Activated naive CD4-positive, alpha-beta T cell treated with anti-CD3 and anti-CD28 coated beads, Interleukin-2, amount 10 ng/mL, durations not matched to agents 5 hours and 36 hours (primary cell): Measurements from ENCODE around the gene IFNL1. TPM values are rescaled to one million over a fixed set of nuclear protein-coding genes. Genes with fewer than 3 reads are reported as not detected.

ENCODE experiments used
- total RNA-seq, 2 experiments: library from RNA; stranded (reverse); gene quantifications; one replicate each; pipeline ENCODE4 v1.2.3, GENCODE V29; 2021

IFNL1 gene
- not detected for total RNA-seq

GRCh38 chr19:39296055-39296645 lies at the start of gene IFNL1:
TSS of gene IFNL1 (plus strand) at chr19:39296407. CDS start at chr19:39296422, 15 bp downstream.

GRCh38 chr19:39248806-39249205 lies 47.4 kb upstream of the IFNL1 start, which contains the start of gene IFNL4:
TSS of gene IFNL4 (minus strand) at chr19:39248856.

GRCh38 chr19:39268085-39268484 lies 28.1 kb upstream of the IFNL1 start, which contains the start of gene IFNL2:
TSS of gene IFNL2 (plus strand) at chr19:39268396. CDS start at chr19:39268569, 173 bp downstream.

GRCh38 chr19:39341719-39342604 lies 45.8 kb downstream of the IFNL1 start, which contains the start of gene SAMD4B:
TSS of gene SAMD4B (plus strand) at chr19:39342421. CDS start at chr19:39356894, 14,473 bp downstream.

Other genes with a start within 250 kb of the IFNL1 start
- not detected for gene ACP7, start 212.0 kb upstream of the IFNL1 start, total RNA-seq
- 10 to 100 TPM; 15.1 to 15.5 TPM for gene PAK4, start 170.6 kb upstream of the IFNL1 start, total RNA-seq
- not detected for gene NCCRP1, start 99.4 kb upstream of the IFNL1 start, total RNA-seq
- gene SYCN, start 92.1 kb upstream of the IFNL1 start, total RNA-seq, result not detected
- not detected for gene IFNL3, start 51.4 kb upstream of the IFNL1 start, total RNA-seq
- gene IFNL4, start 47.6 kb upstream of the IFNL1 start, total RNA-seq, result not detected
- not detected for gene IFNL2, start 28.0 kb upstream of the IFNL1 start, total RNA-seq
- gene LRFN1, start 24.5 kb downstream of the IFNL1 start, total RNA-seq, result 1 to 10 TPM; 6.8 to 7.0 TPM
- 100 to 1,000 TPM; 651 to 653 TPM for gene GMFG, start 39.6 kb downstream of the IFNL1 start, total RNA-seq
- 10 to 100 TPM; 42.0 to 45.7 TPM for gene SAMD4B, start 46.0 kb downstream of the IFNL1 start, total RNA-seq
- gene PAF1, start 94.7 kb downstream of the IFNL1 start, total RNA-seq, result 10 to 100 TPM; 37.1 to 38.1 TPM
- gene MED29, start 95.0 kb downstream of the IFNL1 start, total RNA-seq, result 10 to 100 TPM; 29.7 to 30.1 TPM
- gene ZFP36, start 110.4 kb downstream of the IFNL1 start, total RNA-seq, result 100 to 1,000 TPM; 112 to 120 TPM
- gene PLEKHG2, start 116.3 kb downstream of the IFNL1 start, total RNA-seq, result 10 to 100 TPM; 69.1 to 72.5 TPM
- 1,000 to 10,000 TPM; 3,249 to 3,348 TPM for gene RPS16, start 139.5 kb downstream of the IFNL1 start, total RNA-seq
- gene SUPT5H, start 149.2 kb downstream of the IFNL1 start, total RNA-seq, result 100 to 1,000 TPM; 145 to 151 TPM
- gene TIMM50, start 184.4 kb downstream of the IFNL1 start, total RNA-seq, result 10 to 100 TPM; 45.9 to 46.0 TPM
- gene DLL3, start 202.5 kb downstream of the IFNL1 start, total RNA-seq, result under 1 TPM; 0.10 to 0.14 TPM
- not detected for gene SELENOV, start 218.7 kb downstream of the IFNL1 start, total RNA-seq
- gene EID2B, start 236.4 kb downstream of the IFNL1 start, total RNA-seq, result 1 to 10 TPM; 4.2 to 4.7 TPM
- gene EID2, start 243.8 kb downstream of the IFNL1 start, total RNA-seq, result 10 to 100 TPM; 18.3 to 18.5 TPM